Endothelial cell of umbilical vein (primary cell): ENCODE measurements around the gene FAM53B. TPM values are rescaled to one million over a fixed set of nuclear protein-coding genes. Genes with fewer than 3 reads are reported as not detected.

Experiments
- BruUV-seq: library from RNA; stranded (reverse); fragments of 400-500 nt; replicated peaks from 2 replicates; lab custom pipeline; 2021; lab: Mats Ljungman, UMichigan
- CTCF ChIA-PET: fragments of 300-600, 350-600 bp; sonication (Branson Sonifier 250); formaldehyde crosslinking; loops from one replicate; lab custom pipeline; 2021; ENCODE audit warnings: antibody characterized with exemption, inconsistent platforms; lab: Charles Lee
- POLR2A ChIA-PET: fragments of 300-600, 350-600 bp; sonication (Branson Sonifier 250); formaldehyde crosslinking; loops from one replicate; lab custom pipeline; 2021; ENCODE audit warnings: antibody characterized with exemption, inconsistent platforms; lab: Charles Lee
- DNase-seq: peaks from one replicate; pipeline ENCODE4 v3.0.0-alpha.2; 2011; ENCODE audit warnings: low read depth, low spot score
- FAIRE-seq: peaks from 2 replicates; lab custom pipeline; 2011; peaks lifted over from hg19 to GRCh38; lab: Jason Lieb, UNC
- H2AFZ ChIP-seq: 2 replicates; pipeline ENCODE4 v1.6.0; 2012; ENCODE audit warnings: low read depth, low read length, control low read depth, inconsistent platforms
- H3K27ac ChIP-seq: 2 replicates; pipeline ENCODE4 v1.5.1; 2011; ENCODE audit warnings: low read depth, mild to moderate bottlenecking, control low read depth, low read length, moderate library complexity; ENCODE audit not compliant: insufficient read depth
- H3K27me3 ChIP-seq, 2 experiments: 2 replicates each; pipeline versions ENCODE4 v1.6.0 to v1.6.1; 2011; ENCODE audit warnings: low read length in 2 of 2, mixed read lengths in 1 of 2; ENCODE audit not compliant: control insufficient read depth in 2 of 2, insufficient read depth in 2 of 2
- H3K36me3 ChIP-seq, 2 experiments: 2 replicates in 1 of 2; 3 replicates in 1 of 2; pipeline ENCODE4 v1.5.1; 2011; ENCODE audit warnings: low read length in 2 of 2, mild to moderate bottlenecking in 1 of 2, moderate library complexity in 1 of 2; ENCODE audit not compliant: control insufficient read depth in 2 of 2, insufficient read depth in 2 of 2; ENCODE audit errors: extremely low read depth in 1 of 2
- H3K4me1 ChIP-seq: 3 replicates; pipeline ENCODE4 v1.5.1; 2011; ENCODE audit warnings: mild to moderate bottlenecking, low read length; ENCODE audit not compliant: control insufficient read depth, insufficient read depth; ENCODE audit errors: extremely low read depth
- H3K4me2 ChIP-seq: 2 replicates; pipeline ENCODE4 v1.6.1; 2011; ENCODE audit warnings: low read length, control low read depth, mixed read lengths; ENCODE audit not compliant: insufficient read depth
- H3K4me3 ChIP-seq, 3 experiments: fragments of 200-600 bp in 1 of 3; sonication (generic), shearing (Covaris generic) in 1 of 3; replicated peaks in 1 of 3; 2 replicates each; pipeline ENCODE4 v1.5.1; 2011 to 2016; ENCODE audit warnings: control low read depth in 3 of 3, low read length in 3 of 3, mild to moderate bottlenecking in 2 of 3, inconsistent platforms in 1 of 3, low read depth in 1 of 3, moderate library complexity in 1 of 3; ENCODE audit not compliant: insufficient read depth in 1 of 3
- H3K79me2 ChIP-seq: 2 replicates; pipeline ENCODE4 v1.6.0; 2012; ENCODE audit warnings: low read length, inconsistent platforms; ENCODE audit not compliant: control insufficient read depth, insufficient read depth
- H3K9ac ChIP-seq: replicated peaks from 2 replicates; pipeline ENCODE3; 2011; ENCODE audit warnings: low read length, control low read depth; ENCODE audit not compliant: insufficient read depth; ENCODE audit errors: extremely low read depth
- H3K9me1 ChIP-seq: replicated peaks from 3 replicates; pipeline ENCODE4 v1.6.0; 2011; ENCODE audit warnings: mild to moderate bottlenecking, low read length; ENCODE audit not compliant: control insufficient read depth, insufficient read depth; ENCODE audit errors: extremely low read depth
- H3K9me3 ChIP-seq: replicated peaks from 2 replicates; pipeline ENCODE4 v1.5.1; 2012; ENCODE audit warnings: low read length, inconsistent platforms; ENCODE audit not compliant: control insufficient read depth, insufficient read depth
- H4K20me1 ChIP-seq: replicated peaks from 2 replicates; pipeline ENCODE3; 2011; ENCODE audit warnings: mild to moderate bottlenecking, low read length; ENCODE audit not compliant: control insufficient read depth, insufficient read depth; ENCODE audit errors: extremely low read depth
- CTCF ChIP-seq, 2 donors: IDR thresholded peaks; 1 replicate in 1 of 2; 2 replicates in 1 of 2; pipeline ENCODE4 v1.5.1; 2011; ENCODE audit warnings: low read length in 2 of 2, mild to moderate bottlenecking in 2 of 2, moderate library complexity in 2 of 2, control low read depth in 1 of 2, inconsistent platforms in 1 of 2, low read depth in 1 of 2; ENCODE audit not compliant: insufficient read depth in 1 of 2; ENCODE audit errors: extremely low read depth in 1 of 2
- EZH2 ChIP-seq: IDR thresholded peaks from 2 replicates; pipeline ENCODE4 v1.6.1; 2012; ENCODE audit warnings: borderline replicate concordance, low read depth, mild to moderate bottlenecking, moderate library complexity, low read length, inconsistent platforms; ENCODE audit not compliant: severe bottlenecking
- FOS ChIP-seq: IDR thresholded peaks from 2 replicates; pipeline ENCODE4 v1.6.1; 2011; ENCODE audit warnings: mild to moderate bottlenecking, low read length, moderate library complexity, borderline replicate concordance; ENCODE audit not compliant: insufficient read depth
- GATA2 ChIP-seq: IDR thresholded peaks from 2 replicates; pipeline ENCODE4 v1.7.0; 2011; ENCODE audit warnings: low read depth, mild to moderate bottlenecking, moderate library complexity, mixed read lengths, low read length; ENCODE audit not compliant: insufficient read length, insufficient read depth
- JUN ChIP-seq: IDR thresholded peaks from 2 replicates; pipeline ENCODE4 v1.6.1; 2011; ENCODE audit warnings: borderline replicate concordance, low read depth; ENCODE audit not compliant: insufficient read length, insufficient read depth
- MAX ChIP-seq: IDR thresholded peaks from 2 replicates; pipeline ENCODE4 v1.6.1; 2011; ENCODE audit not compliant: insufficient read depth, insufficient read length
- MYC ChIP-seq: IDR thresholded peaks from one replicate; pipeline ENCODE4 v1.6.1; 2011; ENCODE audit warnings: mild to moderate bottlenecking, low read depth, low read length
- POLR2A ChIP-seq: IDR thresholded peaks from 2 replicates; pipeline ENCODE4 v1.6.1; 2012; ENCODE audit warnings: low read depth, mild to moderate bottlenecking, control low read depth, low read length
- POLR2AphosphoS5 ChIP-seq: IDR thresholded peaks from 2 replicates; pipeline ENCODE4 v1.6.1; 2012; ENCODE audit warnings: low read depth, mild to moderate bottlenecking, control low read depth, low read length, moderate library complexity; ENCODE audit not compliant: insufficient read depth
- dilution Hi-C: fragments of 300-500 bp; cut with MboI; formaldehyde crosslinking; loops from one replicate; pipeline ENCODE4 v1.15.0; 2019; ENCODE audit warnings: low sequenced_read_pairs; ENCODE audit not compliant: extremely low pct_ligation_motif_present
- intact Hi-C: fragments of 100-400 bp; cut with micrococcal nuclease; formaldehyde crosslinking; loops from one replicate; pipeline ENCODE4 v1.10.0; 2022
- polyA plus RNA-seq, 4 experiments: library from polyadenylated mRNA; depleted of rRNA in 3 of 4; stranded (reverse) in 3 of 4; unstranded in 1 of 4; fragments of >200 nt; gene quantifications; 2 replicates each; pipeline versions ENCODE4 v1.2.1 to v1.2.3, GENCODE V29; 2011 to 2012; ENCODE audit warnings: missing spikeins in 1 of 4
- total RNA-seq: library from RNA; stranded (reverse); gene quantifications from 2 replicates; pipeline ENCODE4 v1.2.3, GENCODE V29; 2021

Gene FAM53B
- total and polyA plus RNA-seq, 2 donors (not counting 3 experiments of a cell fraction or from before 2014, with no cell fraction given), result 8.5 to 21.1 TPM

- TF ChIP-seq FOS (no peak), POLR2A (no peak), GATA2 (no peak), POLR2AphosphoS5 (no peak), MYC (no peak), EZH2 (no peak), JUN (no peak), MAX (no peak), CTCF (IDR thresholded peaks at IDR 0.05; ENCODE audit: extremely low read depth in 1 of 2, insufficient read depth in 1 of 2, low read depth in 1 of 2, low read length in 2 of 2) (no peak)
- Histone ChIP-seq H3K4me3 (no peak overlapping the region), H4K20me1 (no peaks in the 10 kb centered on the region), H3K4me1 (peaks cover 7% of the 10 kb centered on the region), H3K9me3 (no peaks in the 10 kb centered on the region), H3K9ac (no peak overlapping the region), H2AFZ (no peak overlapping the region), H3K36me3 (peaks cover 0 to 7% of the 10 kb centered on the region in 2 experiments), H3K27ac (no peak overlapping the region), H3K9me1 (no peaks in the 10 kb centered on the region), H3K79me2 (peaks cover 4% of the 10 kb centered on the region), H3K4me2 (no peak overlapping the region), H3K27me3 (no peaks in the 10 kb centered on the region)
- dilution Hi-C loops (no loop called here), intact Hi-C loops (no loop called here)
- CTCF ChIA-PET, result interaction anchor here (0.8 to 1.5 kb wide), 5 partner anchors 9 to 62 kb away, joined by 3 to 7 read pairs (median 4); no protein-coding TSS in a partner anchor
- FAIRE-seq, result peak; percentile 8
- no peak for DNase-seq
- POLR2A ChIA-PET, result no interaction called here
- BruUV-seq, result no TSS peak
Observed at GRCh38 chr10:124683814-124684213, 60.4 kb downstream of the FAM53B start.
